Chondrocyte (in vitro differentiated cells): Measurements from ENCODE around the gene GAL3ST2. TPM values are rescaled to one million over a fixed set of nuclear protein-coding genes. Genes with fewer than 3 reads are reported as not detected.
"Not testable (repeated sequence)": the region's sequence is repeated elsewhere in the genome, so short reads cannot be mapped to it uniquely, and the experiment has no call there.

Source experiments
- DNase-seq: peaks from one replicate; pipeline ENCODE4 v3.0.0; 2021; ENCODE audit warnings: mixed read lengths, low spot score
- H3K27ac Mint-ChIP-seq: one replicate; pipeline ENCODE4 v1.8.0; 2021; ENCODE audit warnings: mild to moderate bottlenecking, moderate library complexity, mixed read lengths; ENCODE audit not compliant: unreplicated experiment
- H3K27me3 Mint-ChIP-seq: 2 replicates; pipeline ENCODE4 v1.8.0; 2021; ENCODE audit warnings: low read depth, mixed read lengths
- H3K36me3 Mint-ChIP-seq: 2 replicates; pipeline ENCODE4 v1.8.0; 2021; ENCODE audit warnings: low read depth, mixed read lengths
- H3K4me1 Mint-ChIP-seq: 2 replicates; pipeline ENCODE4 v1.8.0; 2021; ENCODE audit warnings: low read depth, mild to moderate bottlenecking, mixed read lengths
- H3K4me3 Mint-ChIP-seq: one replicate; pipeline ENCODE4 v1.8.0; 2021; ENCODE audit warnings: mild to moderate bottlenecking, moderate library complexity, mixed read lengths; ENCODE audit not compliant: unreplicated experiment
- H3K9me3 Mint-ChIP-seq: 2 replicates; pipeline ENCODE4 v1.8.0; 2021; ENCODE audit warnings: low read depth, mixed read lengths
- total RNA-seq: library from RNA; stranded (reverse); gene quantifications from 3 replicates; pipeline ENCODE4 v1.2.1, GENCODE V29; 2021
- TF ChIP-seq, protein P1 (sequence below): fragments of 200-600 bp; sonication (generic); IDR thresholded peaks from 2 replicates; pipeline ENCODE4 v1.5.0; 2021; ENCODE audit warnings: antibody characterized with exemption, mild to moderate bottlenecking, moderate library complexity

Gene GAL3ST2
- total RNA-seq, 1 donor from 2014 or later, result 0.52 TPM

DNA sequence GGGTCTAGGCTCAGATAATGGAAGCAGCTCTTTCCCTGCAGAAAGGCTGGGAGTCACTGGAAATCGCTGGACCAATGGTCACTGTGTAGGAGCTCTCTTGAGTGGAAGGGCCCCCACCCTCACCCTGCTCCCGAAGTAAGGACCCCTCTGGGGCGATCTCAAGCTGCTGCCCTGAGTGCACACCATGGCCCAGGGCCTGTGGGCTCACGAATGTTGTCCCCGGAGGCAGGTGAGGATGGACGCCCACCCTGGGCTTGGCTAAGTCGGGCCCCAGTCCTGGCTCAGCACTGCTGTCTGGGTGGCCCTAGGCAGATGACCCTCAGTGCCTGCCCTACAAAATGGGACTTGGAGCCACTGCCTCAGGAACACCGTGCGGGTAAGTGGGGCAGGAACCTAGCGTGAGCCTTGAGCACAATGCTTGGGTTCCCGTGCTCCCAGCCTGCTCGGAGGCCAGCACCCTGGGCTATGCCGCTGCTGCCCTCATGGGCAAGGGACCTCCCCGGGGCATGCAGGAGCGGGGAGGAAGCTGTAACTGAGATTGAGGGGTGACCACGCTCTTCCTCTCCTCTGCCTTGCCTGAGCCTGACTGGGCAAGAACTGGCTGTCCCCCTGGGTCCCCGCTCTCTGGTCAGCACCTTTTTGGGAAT lies 38.5 kb upstream of the GAL3ST2 start:
- no peak overlapping the region for H3K27ac Mint-ChIP-seq
- H3K36me3 Mint-ChIP-seq, result peaks cover 1% of the 10 kb centered on the region
- no peak overlapping the region for H3K4me3 Mint-ChIP-seq
- no peaks in the 10 kb centered on the region for H3K27me3 Mint-ChIP-seq
- DNase-seq, result no peak
- TF ChIP-seq, protein P1, sequence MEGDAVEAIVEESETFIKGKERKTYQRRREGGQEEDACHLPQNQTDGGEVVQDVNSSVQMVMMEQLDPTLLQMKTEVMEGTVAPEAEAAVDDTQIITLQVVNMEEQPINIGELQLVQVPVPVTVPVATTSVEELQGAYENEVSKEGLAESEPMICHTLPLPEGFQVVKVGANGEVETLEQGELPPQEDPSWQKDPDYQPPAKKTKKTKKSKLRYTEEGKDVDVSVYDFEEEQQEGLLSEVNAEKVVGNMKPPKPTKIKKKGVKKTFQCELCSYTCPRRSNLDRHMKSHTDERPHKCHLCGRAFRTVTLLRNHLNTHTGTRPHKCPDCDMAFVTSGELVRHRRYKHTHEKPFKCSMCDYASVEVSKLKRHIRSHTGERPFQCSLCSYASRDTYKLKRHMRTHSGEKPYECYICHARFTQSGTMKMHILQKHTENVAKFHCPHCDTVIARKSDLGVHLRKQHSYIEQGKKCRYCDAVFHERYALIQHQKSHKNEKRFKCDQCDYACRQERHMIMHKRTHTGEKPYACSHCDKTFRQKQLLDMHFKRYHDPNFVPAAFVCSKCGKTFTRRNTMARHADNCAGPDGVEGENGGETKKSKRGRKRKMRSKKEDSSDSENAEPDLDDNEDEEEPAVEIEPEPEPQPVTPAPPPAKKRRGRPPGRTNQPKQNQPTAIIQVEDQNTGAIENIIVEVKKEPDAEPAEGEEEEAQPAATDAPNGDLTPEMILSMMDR, result no peak
- peaks cover 9% of the 10 kb centered on the region for H3K4me1 Mint-ChIP-seq
- H3K9me3 Mint-ChIP-seq, result no peaks in the 10 kb centered on the region

- peaks cover 5% of the 10 kb centered on the region for H3K36me3 Mint-ChIP-seq
- DNase-seq, result no peak
- no peak overlapping the region for H3K4me3 Mint-ChIP-seq
- H3K27ac Mint-ChIP-seq, result no peak overlapping the region
- no peaks in the 10 kb centered on the region for H3K27me3 Mint-ChIP-seq
- no peaks in the 10 kb centered on the region for H3K9me3 Mint-ChIP-seq
- TF ChIP-seq, protein P1, result no peak
- peaks cover 9% of the 10 kb centered on the region for H3K4me1 Mint-ChIP-seq
These were observed 37.4 kb upstream of the GAL3ST2 start for GRCh38 chr2:241739177-241739576.

DNA sequence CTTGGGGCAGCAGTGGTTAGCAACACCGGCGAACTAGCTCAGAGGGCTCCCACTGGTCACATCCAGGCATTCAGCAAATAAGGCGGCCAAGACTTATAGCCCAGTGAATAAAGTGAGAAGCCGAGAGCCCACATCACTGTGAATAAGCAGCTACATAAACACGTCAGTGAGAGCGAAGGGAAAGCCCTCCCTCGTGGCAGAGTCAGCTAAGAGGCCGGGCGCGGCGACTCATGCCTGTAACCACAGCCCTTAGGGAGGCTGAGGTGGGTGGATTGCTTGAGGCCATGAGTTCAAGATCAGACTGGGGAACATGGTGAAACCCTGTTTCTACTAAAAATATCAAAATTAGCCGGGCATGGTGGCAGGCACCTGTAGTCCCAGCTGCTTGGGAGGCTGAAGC lies 37.0 kb upstream of the GAL3ST2 start:
- TF ChIP-seq, protein P1, result no peak
- Mint-ChIP-seq H3K27me3 (no peaks in the 10 kb centered on the region), H3K4me3 (no peak overlapping the region), H3K4me1 (peaks cover 9% of the 10 kb centered on the region), H3K9me3 (no peaks in the 10 kb centered on the region), H3K36me3 (peaks cover 5% of the 10 kb centered on the region), H3K27ac (no peak overlapping the region)
- no peak for DNase-seq

DNA sequence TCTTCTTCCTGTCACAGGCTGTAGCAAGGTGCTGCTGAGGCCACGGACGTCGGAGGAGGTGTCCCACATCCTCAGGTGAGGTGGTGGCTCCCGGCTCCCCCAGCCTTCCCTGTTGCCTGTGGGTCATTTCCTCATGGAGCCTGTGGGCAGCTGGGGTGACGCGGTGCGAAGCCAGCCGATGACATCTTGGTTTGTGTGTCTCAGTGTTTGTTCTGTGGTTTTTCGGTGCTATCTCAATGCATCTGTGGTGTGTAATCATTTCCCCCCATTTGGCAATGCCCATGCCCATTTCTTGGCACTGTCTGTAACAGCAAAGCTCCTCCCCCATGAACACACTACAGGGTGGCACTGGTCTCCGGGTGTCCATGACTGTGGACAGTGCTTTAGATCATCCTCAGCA lies 35.6 kb upstream of the GAL3ST2 start:
- Mint-ChIP-seq H3K27me3 (no peaks in the 10 kb centered on the region), H3K4me3 (no peak overlapping the region), H3K36me3 (peaks cover 16% of the 10 kb centered on the region), H3K4me1 (peaks cover 5% of the 10 kb centered on the region), H3K27ac (no peak overlapping the region), H3K9me3 (peaks cover 6% of the 10 kb centered on the region)
- no peak for DNase-seq
- TF ChIP-seq, protein P1, result no peak

GRCh38 chr2:241742320-241742939 lies 34.2 kb upstream of the GAL3ST2 start:
- Mint-ChIP-seq H3K27me3 (no peaks in the 10 kb centered on the region), H3K9me3 (peaks cover 7% of the 10 kb centered on the region), H3K27ac (no peak overlapping the region), H3K4me1 (no peaks in the 10 kb centered on the region), H3K4me3 (no peak overlapping the region), H3K36me3 (peaks cover 23% of the 10 kb centered on the region)
- TF ChIP-seq, protein P1, result no peak
- no peak for DNase-seq

DNA sequence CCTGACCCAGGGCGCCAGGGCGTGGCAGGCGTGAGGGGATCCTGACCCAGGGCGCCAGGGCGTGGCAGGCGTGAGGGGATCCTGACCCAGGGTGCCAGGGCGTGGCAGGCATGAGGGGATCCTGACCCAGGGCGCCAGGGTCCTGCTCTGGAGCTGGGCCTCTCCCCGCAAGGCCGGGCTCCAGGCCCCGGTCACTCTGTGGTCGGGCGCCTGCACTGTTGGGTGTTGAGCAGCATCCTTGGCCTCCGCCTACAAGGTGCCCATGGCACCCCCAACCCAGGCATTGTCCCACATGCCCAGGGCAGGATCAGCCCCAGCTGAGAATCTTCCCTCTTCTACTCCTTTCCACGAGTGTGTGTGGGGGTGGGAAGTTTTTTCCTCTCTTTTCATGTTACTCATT lies 33.6 kb upstream of the GAL3ST2 start:
- not testable (repeated sequence) for H3K9me3 Mint-ChIP-seq, H3K4me1 Mint-ChIP-seq, H3K4me3 Mint-ChIP-seq, H3K27ac Mint-ChIP-seq, H3K27me3 Mint-ChIP-seq, DNase-seq
- H3K36me3 Mint-ChIP-seq, result peaks cover 23% of the 10 kb centered on the region
